ENCODE results near the gene TRMT1L. TPM values are rescaled to one million over a fixed set of nuclear protein-coding genes. Genes with fewer than 3 reads are reported as not detected.

The TRMT1L gene
- total RNA-seq, 1 donor from 2014 or later = 18.3 TPM

DNA sequence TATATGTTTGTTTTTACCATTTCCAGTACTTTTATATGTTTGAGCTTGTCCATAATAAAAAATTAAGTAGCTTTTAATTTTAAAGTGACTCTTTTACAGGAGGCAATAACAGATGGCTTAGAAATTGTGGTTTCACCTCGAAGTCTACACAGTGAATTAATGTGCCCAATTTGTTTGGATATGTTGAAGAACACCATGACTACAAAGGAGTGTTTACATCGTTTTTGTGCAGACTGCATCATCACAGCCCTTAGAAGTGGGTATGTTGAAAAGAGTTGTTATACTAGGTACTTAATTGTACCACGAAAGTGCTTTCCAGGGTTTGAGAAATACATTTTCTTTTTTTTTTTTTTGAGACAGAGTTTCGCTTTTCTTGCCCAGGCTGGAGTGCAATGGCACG lies 65.3 kb downstream of the TRMT1L start:
- Histone ChIP-seq H3K4me3 (ENCODE audit: low read length in 3 of 3) (no peak overlapping the region), H3K9ac (ENCODE audit: low read depth in 1 of 3, low read length in 3 of 3) (no peak overlapping the region), H3K27ac (ENCODE audit: low read depth, low read length) (no peak overlapping the region), H3K4me1 (ENCODE audit: control insufficient read depth in 3 of 3, insufficient read depth in 3 of 3, low read length in 3 of 3) (no peaks in the 10 kb centered on the region), H3K27me3 (ENCODE audit: control insufficient read depth in 3 of 3, insufficient read depth in 3 of 3, low read length in 3 of 3) (no peaks in the 10 kb centered on the region), H3K36me3 (ENCODE audit: control insufficient read depth in 3 of 3, insufficient read depth in 3 of 3, low read length in 3 of 3) (peaks cover 0 to 16% (median 3%) of the 10 kb centered on the region in 3 donors), H3K9me3 (ENCODE audit: control insufficient read depth in 3 of 3, low read length in 3 of 3) (no peaks in the 10 kb centered on the region)

GRCh38 chr1:185087746-185088145 lies 69.0 kb downstream of the TRMT1L start:
- no peaks in the 10 kb centered on the region for H3K9me3 ChIP-seq (ENCODE audit: control insufficient read depth in 3 of 3, low read length in 3 of 3)
- H3K36me3 ChIP-seq (ENCODE audit: control insufficient read depth in 3 of 3, insufficient read depth in 3 of 3, low read length in 3 of 3) = peaks cover 0 to 12% (median 0%) of the 10 kb centered on the region in 3 donors
- no peak overlapping the region for H3K4me3 ChIP-seq (ENCODE audit: low read length in 3 of 3)
- H3K9ac ChIP-seq (ENCODE audit: low read depth in 1 of 3, low read length in 3 of 3) = no peak overlapping the region
- H3K27ac ChIP-seq (ENCODE audit: low read depth, low read length) = no peak overlapping the region
- H3K27me3 ChIP-seq (ENCODE audit: control insufficient read depth in 3 of 3, insufficient read depth in 3 of 3, low read length in 3 of 3) = no peaks in the 10 kb centered on the region
- H3K4me1 ChIP-seq (ENCODE audit: control insufficient read depth in 3 of 3, insufficient read depth in 3 of 3, low read length in 3 of 3) = no peaks in the 10 kb centered on the region

GRCh38 chr1:185087101-185087500 lies 69.7 kb downstream of the TRMT1L start:
- no peaks in the 10 kb centered on the region for H3K9me3 ChIP-seq (ENCODE audit: control insufficient read depth in 3 of 3, low read length in 3 of 3)
- no peaks in the 10 kb centered on the region for H3K27me3 ChIP-seq (ENCODE audit: control insufficient read depth in 3 of 3, insufficient read depth in 3 of 3, low read length in 3 of 3)
- H3K27ac ChIP-seq (ENCODE audit: low read depth, low read length) = no peak overlapping the region
- no peak overlapping the region for H3K4me3 ChIP-seq (ENCODE audit: low read length in 3 of 3)
- peaks cover 0 to 12% (median 0%) of the 10 kb centered on the region in 3 donors for H3K36me3 ChIP-seq (ENCODE audit: control insufficient read depth in 3 of 3, insufficient read depth in 3 of 3, low read length in 3 of 3)
- no peaks in the 10 kb centered on the region for H3K4me1 ChIP-seq (ENCODE audit: control insufficient read depth in 3 of 3, insufficient read depth in 3 of 3, low read length in 3 of 3)
- no peak overlapping the region for H3K9ac ChIP-seq (ENCODE audit: low read depth in 1 of 3, low read length in 3 of 3)

- H3K36me3 ChIP-seq (ENCODE audit: control insufficient read depth in 3 of 3, insufficient read depth in 3 of 3, low read length in 3 of 3) = peaks cover 0 to 8% (median 0%) of the 10 kb centered on the region in 3 donors
- no peak overlapping the region for H3K9ac ChIP-seq (ENCODE audit: low read depth in 1 of 3, low read length in 3 of 3)
- no peak overlapping the region for H3K27ac ChIP-seq (ENCODE audit: low read depth, low read length)
- no peaks in the 10 kb centered on the region for H3K9me3 ChIP-seq (ENCODE audit: control insufficient read depth in 3 of 3, low read length in 3 of 3)
- H3K4me1 ChIP-seq (ENCODE audit: control insufficient read depth in 3 of 3, insufficient read depth in 3 of 3, low read length in 3 of 3) = no peaks in the 10 kb centered on the region
- no peaks in the 10 kb centered on the region for H3K27me3 ChIP-seq (ENCODE audit: control insufficient read depth in 3 of 3, insufficient read depth in 3 of 3, low read length in 3 of 3)
- no peak overlapping the region for H3K4me3 ChIP-seq (ENCODE audit: low read length in 3 of 3)
Observed at GRCh38 chr1:185083818-185084217, 72.9 kb downstream of the TRMT1L start.

GRCh38 chr1:185080422-185080821 lies 76.3 kb downstream of the TRMT1L start:
- no peak overlapping the region for H3K9ac ChIP-seq (ENCODE audit: low read depth in 1 of 3, low read length in 3 of 3)
- no peaks in the 10 kb centered on the region for H3K9me3 ChIP-seq (ENCODE audit: control insufficient read depth in 3 of 3, low read length in 3 of 3)
- H3K4me1 ChIP-seq (ENCODE audit: control insufficient read depth in 3 of 3, insufficient read depth in 3 of 3, low read length in 3 of 3) = no peaks in the 10 kb centered on the region
- H3K4me3 ChIP-seq (ENCODE audit: low read length in 3 of 3) = no peak overlapping the region
- H3K36me3 ChIP-seq (ENCODE audit: control insufficient read depth in 3 of 3, insufficient read depth in 3 of 3, low read length in 3 of 3) = no peaks in the 10 kb centered on the region
- no peaks in the 10 kb centered on the region for H3K27me3 ChIP-seq (ENCODE audit: control insufficient read depth in 3 of 3, insufficient read depth in 3 of 3, low read length in 3 of 3)
- H3K27ac ChIP-seq (ENCODE audit: low read depth, low read length) = no peak overlapping the region

- H3K9me3 ChIP-seq (ENCODE audit: control insufficient read depth in 3 of 3, low read length in 3 of 3) = no peaks in the 10 kb centered on the region
- H3K36me3 ChIP-seq (ENCODE audit: control insufficient read depth in 3 of 3, insufficient read depth in 3 of 3, low read length in 3 of 3) = no peaks in the 10 kb centered on the region
- H3K4me1 ChIP-seq (ENCODE audit: control insufficient read depth in 3 of 3, insufficient read depth in 3 of 3, low read length in 3 of 3) = no peaks in the 10 kb centered on the region
- no peak overlapping the region for H3K9ac ChIP-seq (ENCODE audit: low read depth in 1 of 3, low read length in 3 of 3)
- H3K27ac ChIP-seq (ENCODE audit: low read depth, low read length) = no peak overlapping the region
- H3K27me3 ChIP-seq (ENCODE audit: control insufficient read depth in 3 of 3, insufficient read depth in 3 of 3, low read length in 3 of 3) = no peaks in the 10 kb centered on the region
- H3K4me3 ChIP-seq (ENCODE audit: low read length in 3 of 3) = no peak overlapping the region
Observed at GRCh38 chr1:185077374-185077773, 79.4 kb downstream of the TRMT1L start.

- Histone ChIP-seq H3K9me3 (ENCODE audit: control insufficient read depth in 3 of 3, low read length in 3 of 3) (no peaks in the 10 kb centered on the region), H3K36me3 (ENCODE audit: control insufficient read depth in 3 of 3, insufficient read depth in 3 of 3, low read length in 3 of 3) (no peaks in the 10 kb centered on the region), H3K4me3 (ENCODE audit: low read length in 3 of 3) (no peak overlapping the region), H3K4me1 (ENCODE audit: control insufficient read depth in 3 of 3, insufficient read depth in 3 of 3, low read length in 3 of 3) (no peaks in the 10 kb centered on the region), H3K27ac (ENCODE audit: low read depth, low read length) (no peak overlapping the region), H3K9ac (ENCODE audit: low read depth in 1 of 3, low read length in 3 of 3) (no peak overlapping the region), H3K27me3 (ENCODE audit: control insufficient read depth in 3 of 3, insufficient read depth in 3 of 3, low read length in 3 of 3) (no peaks in the 10 kb centered on the region)
Observed at GRCh38 chr1:185075476-185075875, 81.3 kb downstream of the TRMT1L start.

DNA sequence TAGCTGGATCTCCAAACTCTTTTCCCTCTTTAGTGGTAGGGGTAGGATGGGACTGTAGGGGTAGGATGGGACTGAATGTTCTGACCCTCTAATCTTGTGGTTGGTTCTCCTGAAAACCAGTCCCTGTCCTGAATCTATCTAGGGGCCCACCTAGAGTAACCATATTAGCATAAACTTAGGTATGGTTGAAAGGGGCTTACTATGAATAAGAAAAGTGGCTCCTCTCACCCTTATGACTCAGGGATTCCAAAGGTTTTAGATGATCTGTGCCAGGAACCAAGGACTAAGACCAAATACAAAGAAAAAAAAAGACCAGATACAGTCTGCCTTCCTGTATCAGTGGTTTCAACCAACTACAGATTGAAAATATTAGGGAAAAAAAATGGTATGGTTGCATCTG lies 82.4 kb downstream of the TRMT1L start:
- Histone ChIP-seq H3K9ac (ENCODE audit: low read depth in 1 of 3, low read length in 3 of 3) (no peak overlapping the region), H3K9me3 (ENCODE audit: control insufficient read depth in 3 of 3, low read length in 3 of 3) (no peaks in the 10 kb centered on the region), H3K4me1 (ENCODE audit: control insufficient read depth in 3 of 3, insufficient read depth in 3 of 3, low read length in 3 of 3) (no peaks in the 10 kb centered on the region), H3K36me3 (ENCODE audit: control insufficient read depth in 3 of 3, insufficient read depth in 3 of 3, low read length in 3 of 3) (no peaks in the 10 kb centered on the region), H3K27ac (ENCODE audit: low read depth, low read length) (no peak overlapping the region), H3K4me3 (ENCODE audit: low read length in 3 of 3) (no peak overlapping the region), H3K27me3 (ENCODE audit: control insufficient read depth in 3 of 3, insufficient read depth in 3 of 3, low read length in 3 of 3) (no peaks in the 10 kb centered on the region)

GRCh38 chr1:185073725-185074124 lies 83.0 kb downstream of the TRMT1L start:
- H3K9ac ChIP-seq (ENCODE audit: low read depth in 1 of 3, low read length in 3 of 3) = no peak overlapping the region
- H3K36me3 ChIP-seq (ENCODE audit: control insufficient read depth in 3 of 3, insufficient read depth in 3 of 3, low read length in 3 of 3) = no peaks in the 10 kb centered on the region
- H3K9me3 ChIP-seq (ENCODE audit: control insufficient read depth in 3 of 3, low read length in 3 of 3) = no peaks in the 10 kb centered on the region
- no peaks in the 10 kb centered on the region for H3K4me1 ChIP-seq (ENCODE audit: control insufficient read depth in 3 of 3, insufficient read depth in 3 of 3, low read length in 3 of 3)
- no peaks in the 10 kb centered on the region for H3K27me3 ChIP-seq (ENCODE audit: control insufficient read depth in 3 of 3, insufficient read depth in 3 of 3, low read length in 3 of 3)
- no peak overlapping the region for H3K27ac ChIP-seq (ENCODE audit: low read depth, low read length)
- H3K4me3 ChIP-seq (ENCODE audit: low read length in 3 of 3) = no peak overlapping the region

- no peak overlapping the region for H3K9ac ChIP-seq (ENCODE audit: low read depth in 1 of 3, low read length in 3 of 3)
- H3K4me3 ChIP-seq (ENCODE audit: low read length in 3 of 3) = no peak overlapping the region
- H3K27ac ChIP-seq (ENCODE audit: low read depth, low read length) = no peak overlapping the region
- no peaks in the 10 kb centered on the region for H3K27me3 ChIP-seq (ENCODE audit: control insufficient read depth in 3 of 3, insufficient read depth in 3 of 3, low read length in 3 of 3)
- no peaks in the 10 kb centered on the region for H3K9me3 ChIP-seq (ENCODE audit: control insufficient read depth in 3 of 3, low read length in 3 of 3)
- peaks cover 0 to 3% (median 0%) of the 10 kb centered on the region in 3 donors for H3K4me1 ChIP-seq (ENCODE audit: control insufficient read depth in 3 of 3, insufficient read depth in 3 of 3, low read length in 3 of 3)
- H3K36me3 ChIP-seq (ENCODE audit: control insufficient read depth in 3 of 3, insufficient read depth in 3 of 3, low read length in 3 of 3) = no peaks in the 10 kb centered on the region
Observed at GRCh38 chr1:185070051-185070450, 86.7 kb downstream of the TRMT1L start.
